Activated CD4-positive, alpha-beta T cell treated with anti-CD3 and anti-CD28 coated beads, Interleukin-2, amount 50 U/mL, for 4 hours (primary cell): ENCODE results near the gene OGFR.

ENCODE experiments used
- DNase-seq, 2 experiments: peaks; one replicate each; pipeline ENCODE4 v3.0.0-alpha.2; 2020

The OGFR gene

DNA sequence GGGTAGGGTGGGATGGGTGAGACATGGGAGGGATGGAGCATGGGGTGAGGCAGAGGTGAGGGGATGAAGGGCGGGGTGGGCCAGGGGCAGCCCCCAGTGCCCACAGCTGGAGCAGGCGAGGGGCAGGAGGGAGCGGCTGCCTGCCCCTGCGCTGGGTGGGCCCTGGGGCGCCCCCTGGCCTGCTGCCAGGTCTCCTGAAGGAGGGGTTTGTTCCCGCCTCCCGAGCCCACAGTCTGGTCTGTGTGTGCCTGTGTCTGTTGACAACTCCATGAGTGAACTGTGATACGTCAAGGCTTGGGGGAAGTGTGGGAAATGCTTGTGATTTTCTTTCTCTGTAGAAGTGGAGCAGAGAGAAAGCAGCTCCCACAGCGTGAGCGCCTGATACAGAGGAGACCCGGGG is 19.2 kb upstream of the OGFR start:
- DNase-seq = no peak

- no peak for DNase-seq
Measured at GRCh38 chr20:62786157-62786556, 18.5 kb upstream of the OGFR start.

GRCh38 chr20:62787321-62787720 is 17.3 kb upstream of the OGFR start:
- DNase-seq = no peak

- no peak for DNase-seq
Measured at GRCh38 chr20:62787866-62788265, 16.8 kb upstream of the OGFR start.

DNA sequence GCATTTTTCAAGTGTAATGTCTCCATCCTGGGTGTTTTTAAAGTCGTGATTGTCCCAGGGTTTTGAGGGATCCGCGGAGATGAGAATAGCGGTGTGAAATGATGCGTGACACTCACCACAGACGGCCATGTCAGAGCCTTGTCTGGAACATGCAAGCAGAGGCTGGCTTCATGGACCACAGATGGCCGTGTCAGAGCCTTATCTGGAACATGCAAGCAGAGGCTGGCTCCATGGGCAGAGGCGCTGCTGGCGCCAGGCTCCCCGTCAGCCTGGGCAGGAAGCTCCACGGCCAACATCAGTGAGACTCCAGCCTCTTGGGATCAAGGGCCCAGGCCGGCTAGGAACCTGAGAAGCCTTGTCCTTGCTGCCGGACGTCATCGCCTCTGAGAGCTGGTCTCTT is 16.0 kb upstream of the OGFR start:
- DNase-seq = no peak

DNA sequence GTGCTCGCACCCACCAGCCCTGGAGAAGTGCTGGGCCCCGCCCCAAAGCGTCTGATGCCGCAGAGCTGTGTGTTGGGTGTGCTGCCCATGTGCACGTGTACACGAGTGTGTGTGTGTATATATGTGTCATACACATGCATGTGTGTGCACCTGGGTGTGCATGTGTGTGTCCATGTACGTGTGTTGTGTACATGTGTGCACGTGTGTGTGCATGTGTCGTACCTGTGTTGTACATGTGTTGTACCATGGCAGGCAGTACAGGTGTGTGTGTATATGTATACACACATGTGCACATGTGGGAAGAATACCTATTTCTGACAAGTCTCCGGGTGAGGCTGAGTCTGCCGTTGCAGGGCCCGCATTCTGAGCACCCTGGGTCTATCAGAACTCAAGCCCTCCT is 14.6 kb upstream of the OGFR start:
- DNase-seq = no peak

DNA sequence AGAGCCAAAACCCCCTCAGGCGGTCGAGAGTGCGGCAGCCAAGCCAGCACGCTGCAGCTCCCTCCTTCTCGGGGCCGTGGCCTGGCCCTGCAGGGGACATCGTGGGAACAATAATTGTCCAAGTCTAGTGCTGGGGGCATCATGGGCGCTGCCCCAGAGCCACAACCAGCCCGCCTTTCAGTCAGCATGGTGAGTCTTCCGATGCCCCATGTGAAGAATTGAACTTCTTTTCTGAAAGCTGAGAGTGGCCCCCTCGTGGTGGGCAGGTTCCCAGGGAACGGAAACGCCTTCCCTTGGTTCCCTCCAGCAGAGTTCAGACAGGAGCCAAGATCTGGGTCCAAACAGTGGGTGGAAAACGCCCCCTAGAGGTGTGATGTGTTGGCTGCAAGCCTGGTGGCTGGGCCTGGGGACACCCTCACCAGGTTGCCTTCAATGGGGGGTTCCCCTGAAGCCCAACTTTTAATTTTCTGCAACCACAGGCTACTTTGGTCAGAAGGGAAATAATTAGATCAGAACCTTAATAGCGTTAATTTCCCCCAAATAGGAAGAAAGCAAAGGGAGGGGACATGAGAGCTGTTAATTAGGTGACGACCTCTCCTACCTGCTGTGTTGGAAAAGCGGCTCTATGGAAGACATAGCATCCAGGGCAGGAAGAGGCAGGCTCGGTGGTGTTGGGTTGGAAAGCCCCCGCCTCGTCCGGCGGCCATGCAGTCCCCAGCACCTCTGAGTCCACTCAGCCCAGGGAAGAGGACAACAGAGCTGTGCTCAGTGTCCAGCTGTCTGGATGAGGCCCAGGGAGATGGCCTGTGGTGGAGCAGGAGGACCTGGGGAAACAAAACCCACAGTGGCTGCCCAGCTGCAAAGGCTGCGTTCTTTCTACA is 13.1 kb upstream of the OGFR start:
- DNase-seq = peak; percentile 63 to 66

DNA sequence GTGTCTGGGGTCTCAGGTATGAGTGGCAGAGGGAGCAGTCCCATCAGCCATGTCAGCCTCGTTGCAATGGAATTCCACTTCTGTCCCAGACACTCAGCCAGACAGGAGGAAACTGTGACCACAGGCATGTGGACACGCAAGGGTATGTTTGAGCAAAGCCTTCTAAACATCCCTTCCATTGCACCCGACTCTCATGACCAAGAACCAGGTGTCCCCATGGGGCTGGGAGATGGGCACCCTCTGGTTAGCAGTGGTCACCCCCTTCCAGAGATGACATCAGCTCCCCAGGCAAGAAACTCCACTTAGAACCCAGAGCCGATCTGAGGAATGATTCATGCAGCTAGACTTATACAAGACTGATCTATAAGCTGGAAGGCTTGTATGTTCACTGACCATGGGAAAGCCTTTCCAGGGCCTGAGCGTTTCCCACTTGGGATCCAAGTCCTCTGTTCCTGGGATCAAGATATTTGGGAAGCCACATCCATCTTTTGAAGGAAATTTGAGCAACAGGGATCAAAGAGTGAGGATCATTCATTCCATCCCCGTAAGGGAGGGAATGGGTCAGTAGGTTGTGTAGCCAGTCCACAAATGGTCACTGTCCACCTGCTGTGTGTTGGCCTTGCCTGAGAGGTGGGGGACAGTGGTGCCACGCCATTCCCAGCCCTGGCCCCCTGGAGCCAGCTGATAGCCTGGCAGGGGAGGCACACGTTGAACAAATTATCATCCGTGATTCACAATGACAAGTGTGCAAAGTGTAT is 12.3 kb upstream of the OGFR start:
- no peak for DNase-seq

DNA sequence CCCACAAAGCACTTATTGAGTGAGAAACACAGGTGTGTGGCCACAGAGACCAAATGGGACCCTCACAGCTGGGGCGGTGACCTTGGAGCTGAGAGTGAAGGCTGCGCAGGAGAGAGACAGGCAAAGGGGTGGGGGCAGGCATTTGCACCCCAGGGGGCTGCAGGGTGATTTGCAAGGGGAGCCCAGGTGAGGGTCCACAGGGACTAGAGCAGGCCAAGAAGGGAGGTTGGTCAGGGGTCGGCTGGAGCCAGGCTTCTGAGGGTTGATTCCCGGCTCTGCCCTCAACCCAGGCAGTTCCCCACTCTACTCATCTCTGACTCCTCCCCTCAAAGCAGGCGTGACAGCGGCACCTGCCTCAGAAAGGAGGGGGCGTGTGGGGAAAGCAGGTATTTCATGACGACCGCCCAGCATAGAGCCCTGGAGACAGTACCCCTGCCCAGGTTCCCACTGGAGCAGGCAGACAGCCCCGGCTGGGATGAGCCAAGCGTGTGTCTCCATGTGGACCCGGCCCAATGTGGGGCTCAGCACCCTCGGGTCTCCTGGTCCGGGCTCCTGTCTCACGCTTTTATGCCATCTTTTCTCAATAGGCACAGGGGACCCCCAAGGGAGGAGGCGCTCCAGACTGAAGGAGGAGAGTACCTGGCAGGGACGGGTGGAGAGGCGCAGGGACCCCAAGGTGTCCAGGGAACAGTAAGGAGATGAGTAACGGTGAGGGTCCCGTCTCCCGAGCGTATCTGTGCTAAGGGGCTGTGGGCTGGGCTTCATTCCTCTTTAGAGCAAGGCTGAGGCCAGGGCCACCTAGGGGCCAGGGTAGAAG is 11.5 kb upstream of the OGFR start:
- no peak for DNase-seq

GRCh38 chr20:62793757-62794006 is 11.0 kb upstream of the OGFR start:
- DNase-seq = no peak

GRCh38 chr20:62794007-62794724 is 10.5 kb upstream of the OGFR start:
- peak; percentile 87 to 88 for DNase-seq

DNA sequence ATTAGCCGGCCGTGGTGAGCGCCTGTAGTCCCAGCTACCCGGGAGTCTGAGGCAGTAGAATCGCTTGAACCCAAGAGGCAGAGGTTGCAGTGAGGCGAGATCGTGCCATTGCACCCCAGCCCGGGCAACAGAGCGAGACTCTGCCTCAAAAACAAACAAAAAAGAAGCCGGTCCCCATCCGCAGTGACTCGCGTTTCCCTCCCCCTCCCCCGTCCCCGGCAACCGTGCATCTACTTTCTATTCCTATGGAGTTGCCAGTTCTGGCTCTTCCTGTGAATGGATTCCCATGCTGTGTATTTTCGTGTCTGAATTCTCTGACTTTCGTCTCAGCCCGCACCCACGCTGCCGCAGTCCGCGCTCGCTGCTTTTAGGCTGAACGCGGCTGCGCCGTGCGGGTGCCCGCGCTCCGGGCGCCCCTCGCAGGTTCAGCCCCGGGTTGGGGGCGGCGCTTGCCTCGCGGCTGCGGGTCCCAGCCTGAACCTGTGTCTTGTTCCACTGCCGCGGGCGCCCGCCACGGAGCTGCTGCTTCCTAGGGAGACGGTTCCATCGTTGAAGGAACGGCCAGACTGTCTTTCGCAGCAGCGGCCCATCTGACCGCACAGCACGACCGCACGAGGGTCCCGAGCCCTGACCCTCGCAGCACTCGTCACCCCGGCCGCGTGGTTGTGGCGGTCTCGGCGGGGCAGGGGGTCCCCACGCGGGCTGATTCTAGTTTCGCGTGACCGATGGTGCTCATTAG is 9.4 kb upstream of the OGFR start:
- peak; percentile 54 to 63 for DNase-seq

GRCh38 chr20:62796699-62797491 is 7.7 kb upstream of the OGFR start:
- no peak for DNase-seq

- DNase-seq = no peak
Measured at GRCh38 chr20:62797671-62798532, 6.7 kb upstream of the OGFR start.

GRCh38 chr20:62799036-62799435 is 5.6 kb upstream of the OGFR start:
- DNase-seq = no peak

DNA sequence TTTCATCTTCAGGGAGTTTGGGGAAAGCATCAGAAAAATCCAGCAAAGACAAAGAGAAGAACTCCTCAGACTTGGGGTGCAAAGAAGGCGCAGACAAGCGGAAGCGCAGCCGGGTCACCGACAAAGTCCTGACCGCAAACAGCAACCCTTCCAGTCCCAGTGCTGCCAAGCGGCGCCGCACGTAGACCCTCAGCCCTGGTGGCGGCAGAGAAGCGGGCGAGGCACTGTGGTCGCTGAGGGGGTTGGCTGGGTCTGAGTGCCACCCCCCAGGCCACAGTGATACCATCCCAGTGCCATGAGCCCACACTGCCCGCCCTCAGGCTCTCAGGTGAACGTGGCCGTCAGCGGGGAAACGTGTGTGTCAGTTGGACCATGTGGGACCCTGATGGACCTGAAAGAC is 5.2 kb upstream of the OGFR start:
- no peak for DNase-seq

DNA sequence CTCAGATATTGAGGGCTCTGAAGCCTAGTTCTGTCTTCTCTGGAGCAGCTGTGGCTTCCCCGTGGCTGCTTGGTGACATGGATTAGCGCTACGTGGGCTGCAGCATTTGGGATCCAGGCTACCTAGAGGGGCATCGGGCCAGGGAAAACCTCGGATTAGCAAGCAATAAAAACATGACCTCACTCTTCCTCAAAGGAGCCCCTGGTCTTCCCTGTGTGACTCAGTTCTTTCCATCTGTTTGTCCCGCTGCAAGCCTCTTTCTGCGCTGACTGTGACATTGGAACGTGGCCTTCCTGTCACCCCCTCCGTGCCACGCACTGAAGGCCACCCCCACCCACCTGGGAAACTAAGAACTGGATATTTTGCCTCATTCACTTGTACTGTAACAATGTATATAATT is 4.8 kb upstream of the OGFR start:
- DNase-seq = no peak

DNA sequence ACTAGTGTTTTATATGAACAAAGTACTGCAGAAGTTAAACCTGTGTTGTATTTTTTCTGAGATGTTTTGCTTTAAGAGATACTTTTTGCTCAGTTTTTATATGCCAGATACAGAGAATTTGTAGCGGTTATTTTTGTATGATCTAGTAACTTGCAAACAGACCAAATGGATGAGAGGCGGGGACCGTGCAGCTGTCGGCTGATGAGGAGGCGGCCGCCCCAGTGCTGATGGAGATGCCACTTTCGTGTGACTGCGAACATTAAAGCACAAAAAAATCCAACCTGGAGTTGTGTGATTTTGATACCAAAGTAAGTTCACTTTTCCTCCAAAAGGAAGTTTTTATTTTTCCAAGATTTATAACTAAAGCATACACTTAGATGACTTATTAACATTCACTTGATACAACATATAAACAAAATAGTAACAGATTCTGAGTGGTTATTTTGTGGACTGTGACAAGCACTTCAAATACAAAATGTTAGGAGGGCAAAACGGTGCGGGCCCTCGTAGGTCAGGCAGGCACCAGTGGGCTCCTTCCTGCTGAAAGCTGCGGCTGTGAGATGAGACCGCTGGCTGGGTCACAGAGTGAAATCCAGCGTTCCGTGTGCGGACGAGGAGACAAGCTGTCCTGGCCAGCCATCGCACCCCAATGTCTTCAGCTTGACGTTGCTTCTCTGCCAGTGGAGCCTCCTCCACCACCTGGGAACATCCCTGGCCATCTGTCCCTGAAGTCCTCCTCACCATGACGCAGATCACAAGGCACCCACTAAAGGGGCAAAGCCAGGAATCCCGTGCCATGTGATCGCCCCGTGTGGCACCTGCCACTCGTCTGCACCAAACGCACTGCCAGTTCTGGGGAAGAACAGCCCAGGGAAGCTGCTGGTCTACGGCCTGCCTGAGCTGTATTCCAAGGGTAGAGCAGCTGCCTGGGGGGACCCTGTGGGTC is 4.0 kb upstream of the OGFR start:
- DNase-seq = no peak
